ENCODE data around the gene RBL2.

DNA sequence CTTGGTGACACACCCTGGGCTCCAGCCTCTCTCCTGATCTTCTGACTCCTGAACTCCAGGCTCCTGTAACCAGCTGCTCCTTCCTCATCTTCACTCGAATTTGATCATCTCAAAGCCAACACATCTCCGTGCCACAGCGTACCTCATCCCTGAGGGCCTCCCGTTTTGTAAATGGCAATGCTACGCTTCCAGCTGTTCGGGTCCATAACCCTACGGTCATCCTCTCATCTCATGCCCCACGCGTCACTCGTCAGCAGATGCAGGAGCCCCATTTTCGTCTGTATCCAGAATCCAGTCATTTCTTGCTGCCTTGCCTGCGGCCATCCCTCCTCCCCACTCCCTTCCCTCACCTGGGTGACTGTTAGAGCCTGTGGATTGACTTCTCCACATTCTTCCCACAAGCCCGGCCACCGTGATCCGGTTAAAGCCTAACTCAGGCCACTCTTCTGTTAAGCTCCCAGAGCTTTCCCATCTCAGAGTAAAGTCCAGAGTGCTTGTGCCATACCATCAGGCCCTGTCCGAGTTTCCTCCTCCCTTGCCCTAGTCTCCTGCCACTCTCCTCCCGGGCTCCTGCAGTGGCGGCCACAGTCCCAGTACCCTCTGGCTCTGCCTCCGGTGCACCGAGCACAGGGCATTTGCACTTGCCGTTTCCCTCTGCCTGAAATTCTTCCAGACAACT lies 89.0 kb downstream of the RBL2 start:
- TF ChIP-seq, protein P1, sequence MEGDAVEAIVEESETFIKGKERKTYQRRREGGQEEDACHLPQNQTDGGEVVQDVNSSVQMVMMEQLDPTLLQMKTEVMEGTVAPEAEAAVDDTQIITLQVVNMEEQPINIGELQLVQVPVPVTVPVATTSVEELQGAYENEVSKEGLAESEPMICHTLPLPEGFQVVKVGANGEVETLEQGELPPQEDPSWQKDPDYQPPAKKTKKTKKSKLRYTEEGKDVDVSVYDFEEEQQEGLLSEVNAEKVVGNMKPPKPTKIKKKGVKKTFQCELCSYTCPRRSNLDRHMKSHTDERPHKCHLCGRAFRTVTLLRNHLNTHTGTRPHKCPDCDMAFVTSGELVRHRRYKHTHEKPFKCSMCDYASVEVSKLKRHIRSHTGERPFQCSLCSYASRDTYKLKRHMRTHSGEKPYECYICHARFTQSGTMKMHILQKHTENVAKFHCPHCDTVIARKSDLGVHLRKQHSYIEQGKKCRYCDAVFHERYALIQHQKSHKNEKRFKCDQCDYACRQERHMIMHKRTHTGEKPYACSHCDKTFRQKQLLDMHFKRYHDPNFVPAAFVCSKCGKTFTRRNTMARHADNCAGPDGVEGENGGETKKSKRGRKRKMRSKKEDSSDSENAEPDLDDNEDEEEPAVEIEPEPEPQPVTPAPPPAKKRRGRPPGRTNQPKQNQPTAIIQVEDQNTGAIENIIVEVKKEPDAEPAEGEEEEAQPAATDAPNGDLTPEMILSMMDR (conservative IDR thresholded peaks at IDR 0.05; ENCODE audit: low read depth, low read length), result no peak
- TF ChIP-seq EZH2 (IDR thresholded peaks at IDR 0.05; ENCODE audit: borderline replicate concordance, low read depth, low read length, poor library complexity, severe bottlenecking), result no peak

Measured in A673 (cell line).